Liver (tissue), 3 donors: Measurements from ENCODE around the gene OR9A4.

Experiments
- EGR1 ChIP-seq, 2 donors: IDR thresholded peaks; 2 replicates each; pipeline ENCODE4 v1.6.1; 2016 to 2018; ENCODE audit warnings: antibody characterized with exemption in 2 of 2, low read depth in 2 of 2
- FOXA1 ChIP-seq: IDR thresholded peaks from 2 replicates; pipeline ENCODE4 v1.6.1; 2016; ENCODE audit warnings: antibody characterized with exemption
- RAD21 ChIP-seq, 2 donors: IDR thresholded peaks; 2 replicates each; pipeline ENCODE4 v1.6.1; 2016; ENCODE audit warnings: antibody characterized with exemption in 2 of 2, mild to moderate bottlenecking in 2 of 2
- TAF1 ChIP-seq: conservative IDR thresholded peaks from 2 replicates; pipeline ENCODE4 v1.6.1; 2016; ENCODE audit warnings: antibody characterized with exemption, mild to moderate bottlenecking
- TF ChIP-seq, protein P1 (sequence below): fragments of 150-350 bp; IDR thresholded peaks from 2 replicates; pipeline ENCODE4 v1.5.1; 2017; ENCODE audit warnings: improper control_type of control experiment, low read depth, low read length; ENCODE audit not compliant: missing input control
- TF ChIP-seq, protein P2 (sequence below): IDR thresholded peaks from 2 replicates; pipeline ENCODE4 v1.6.1; 2016; ENCODE audit warnings: antibody characterized with exemption, mild to moderate bottlenecking
- TF ChIP-seq, protein P3 (sequence below): IDR thresholded peaks from 2 replicates; pipeline ENCODE4 v1.6.1; 2016; ENCODE audit warnings: antibody characterized with exemption
- donor health status: healthy.
- donor health status: healthy.

DNA sequence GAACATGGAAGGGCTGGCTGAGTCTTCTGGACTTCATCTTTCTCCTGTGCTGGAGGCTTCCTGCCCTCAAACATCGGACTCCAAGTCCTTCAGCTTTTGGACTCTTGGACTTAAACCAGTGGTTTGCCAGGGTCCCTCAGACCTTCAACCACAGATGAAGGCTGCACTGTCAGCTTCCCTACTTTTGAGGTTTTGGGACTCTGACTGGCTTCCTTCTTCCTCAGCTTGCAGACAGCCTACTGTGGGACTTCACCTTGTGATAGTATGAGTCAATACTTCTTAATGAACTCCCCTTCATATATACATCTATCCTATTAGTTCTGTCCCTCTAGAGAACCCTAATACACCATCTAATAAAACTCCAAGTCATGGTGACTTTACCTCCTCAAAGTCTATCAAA is 34.6 kb downstream of the OR9A4 start:
- TF ChIP-seq, protein P1, sequence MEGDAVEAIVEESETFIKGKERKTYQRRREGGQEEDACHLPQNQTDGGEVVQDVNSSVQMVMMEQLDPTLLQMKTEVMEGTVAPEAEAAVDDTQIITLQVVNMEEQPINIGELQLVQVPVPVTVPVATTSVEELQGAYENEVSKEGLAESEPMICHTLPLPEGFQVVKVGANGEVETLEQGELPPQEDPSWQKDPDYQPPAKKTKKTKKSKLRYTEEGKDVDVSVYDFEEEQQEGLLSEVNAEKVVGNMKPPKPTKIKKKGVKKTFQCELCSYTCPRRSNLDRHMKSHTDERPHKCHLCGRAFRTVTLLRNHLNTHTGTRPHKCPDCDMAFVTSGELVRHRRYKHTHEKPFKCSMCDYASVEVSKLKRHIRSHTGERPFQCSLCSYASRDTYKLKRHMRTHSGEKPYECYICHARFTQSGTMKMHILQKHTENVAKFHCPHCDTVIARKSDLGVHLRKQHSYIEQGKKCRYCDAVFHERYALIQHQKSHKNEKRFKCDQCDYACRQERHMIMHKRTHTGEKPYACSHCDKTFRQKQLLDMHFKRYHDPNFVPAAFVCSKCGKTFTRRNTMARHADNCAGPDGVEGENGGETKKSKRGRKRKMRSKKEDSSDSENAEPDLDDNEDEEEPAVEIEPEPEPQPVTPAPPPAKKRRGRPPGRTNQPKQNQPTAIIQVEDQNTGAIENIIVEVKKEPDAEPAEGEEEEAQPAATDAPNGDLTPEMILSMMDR: no peak
- no peak for TF ChIP-seq TAF1
- no peak for TF ChIP-seq FOXA1
- TF ChIP-seq, protein P2, sequence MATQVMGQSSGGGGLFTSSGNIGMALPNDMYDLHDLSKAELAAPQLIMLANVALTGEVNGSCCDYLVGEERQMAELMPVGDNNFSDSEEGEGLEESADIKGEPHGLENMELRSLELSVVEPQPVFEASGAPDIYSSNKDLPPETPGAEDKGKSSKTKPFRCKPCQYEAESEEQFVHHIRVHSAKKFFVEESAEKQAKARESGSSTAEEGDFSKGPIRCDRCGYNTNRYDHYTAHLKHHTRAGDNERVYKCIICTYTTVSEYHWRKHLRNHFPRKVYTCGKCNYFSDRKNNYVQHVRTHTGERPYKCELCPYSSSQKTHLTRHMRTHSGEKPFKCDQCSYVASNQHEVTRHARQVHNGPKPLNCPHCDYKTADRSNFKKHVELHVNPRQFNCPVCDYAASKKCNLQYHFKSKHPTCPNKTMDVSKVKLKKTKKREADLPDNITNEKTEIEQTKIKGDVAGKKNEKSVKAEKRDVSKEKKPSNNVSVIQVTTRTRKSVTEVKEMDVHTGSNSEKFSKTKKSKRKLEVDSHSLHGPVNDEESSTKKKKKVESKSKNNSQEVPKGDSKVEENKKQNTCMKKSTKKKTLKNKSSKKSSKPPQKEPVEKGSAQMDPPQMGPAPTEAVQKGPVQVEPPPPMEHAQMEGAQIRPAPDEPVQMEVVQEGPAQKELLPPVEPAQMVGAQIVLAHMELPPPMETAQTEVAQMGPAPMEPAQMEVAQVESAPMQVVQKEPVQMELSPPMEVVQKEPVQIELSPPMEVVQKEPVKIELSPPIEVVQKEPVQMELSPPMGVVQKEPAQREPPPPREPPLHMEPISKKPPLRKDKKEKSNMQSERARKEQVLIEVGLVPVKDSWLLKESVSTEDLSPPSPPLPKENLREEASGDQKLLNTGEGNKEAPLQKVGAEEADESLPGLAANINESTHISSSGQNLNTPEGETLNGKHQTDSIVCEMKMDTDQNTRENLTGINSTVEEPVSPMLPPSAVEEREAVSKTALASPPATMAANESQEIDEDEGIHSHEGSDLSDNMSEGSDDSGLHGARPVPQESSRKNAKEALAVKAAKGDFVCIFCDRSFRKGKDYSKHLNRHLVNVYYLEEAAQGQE: no peak
- TF ChIP-seq RAD21 (IDR thresholded peaks at IDR 0.05): no peak
- TF ChIP-seq EGR1 (IDR thresholded peaks at IDR 0.05; ENCODE audit: low read depth in 2 of 2): no peak
- TF ChIP-seq, protein P3, sequence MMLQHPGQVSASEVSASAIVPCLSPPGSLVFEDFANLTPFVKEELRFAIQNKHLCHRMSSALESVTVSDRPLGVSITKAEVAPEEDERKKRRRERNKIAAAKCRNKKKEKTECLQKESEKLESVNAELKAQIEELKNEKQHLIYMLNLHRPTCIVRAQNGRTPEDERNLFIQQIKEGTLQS: no peak
